GM21619 (cell line): Measurements from ENCODE around the gene LRRK1.

Source experiments
- ATAC-seq: cut with Tn5 transposase; IDR thresholded peaks from one replicate; pipeline ENCODE4 v1.9.1; 2021; ENCODE audit not compliant: unreplicated experiment

Gene LRRK1

DNA sequence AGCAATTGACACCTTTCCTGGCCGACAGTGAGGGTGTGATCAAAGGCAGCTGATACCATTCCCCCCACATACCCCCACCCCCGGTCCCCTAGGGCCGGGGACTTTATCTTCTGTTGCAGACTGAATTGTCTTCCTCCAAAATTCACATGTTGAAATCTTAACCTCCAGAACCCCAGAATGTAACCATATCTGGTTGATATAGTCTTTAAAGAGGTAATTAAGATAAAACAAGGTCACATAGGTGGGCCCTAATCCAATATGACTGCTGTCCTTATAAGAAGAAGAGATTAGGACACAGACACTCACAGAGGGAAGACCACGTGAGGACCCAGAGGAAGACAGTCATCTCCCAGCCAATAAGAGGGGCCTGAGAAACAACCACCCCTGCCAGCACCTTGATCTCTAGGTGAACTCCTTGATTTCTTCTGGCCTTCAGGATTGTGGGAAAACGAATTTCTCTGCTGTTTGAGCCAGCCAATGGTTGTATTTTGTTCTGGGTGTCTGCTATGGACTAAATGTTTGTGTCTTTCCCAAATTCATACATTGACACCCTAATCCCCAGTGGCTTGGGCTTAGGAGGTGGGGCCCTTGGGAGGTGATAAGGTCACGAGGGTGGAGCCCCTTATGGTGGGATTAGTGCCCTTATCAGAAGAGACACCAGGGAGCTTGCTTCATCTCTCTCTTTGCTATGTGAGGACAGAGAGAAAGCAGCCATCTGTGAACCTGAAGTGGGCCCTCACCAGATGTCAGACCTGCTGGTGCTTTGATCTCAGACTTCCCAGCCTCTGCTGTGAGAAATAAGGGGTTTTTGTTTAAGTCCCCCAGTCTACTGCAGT is 188.7 kb downstream of the LRRK1 start:
- ATAC-seq = no peak

DNA sequence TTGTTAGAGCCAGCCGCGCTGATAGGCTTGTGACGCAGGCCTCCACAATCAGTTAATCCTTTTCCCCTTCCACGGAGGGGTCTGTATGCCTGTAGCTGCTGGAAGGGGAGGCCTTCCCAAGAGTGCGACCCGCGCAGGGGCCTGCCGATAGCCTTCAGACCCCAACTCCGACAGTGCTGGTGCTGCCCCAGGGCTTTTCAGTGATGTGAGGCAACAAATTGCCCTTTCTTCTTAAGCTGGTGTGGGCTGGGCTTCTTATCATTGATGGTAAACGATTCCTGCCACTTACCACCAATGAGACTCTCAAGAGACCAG is 189.3 kb downstream of the LRRK1 start:
- no peak for ATAC-seq

DNA sequence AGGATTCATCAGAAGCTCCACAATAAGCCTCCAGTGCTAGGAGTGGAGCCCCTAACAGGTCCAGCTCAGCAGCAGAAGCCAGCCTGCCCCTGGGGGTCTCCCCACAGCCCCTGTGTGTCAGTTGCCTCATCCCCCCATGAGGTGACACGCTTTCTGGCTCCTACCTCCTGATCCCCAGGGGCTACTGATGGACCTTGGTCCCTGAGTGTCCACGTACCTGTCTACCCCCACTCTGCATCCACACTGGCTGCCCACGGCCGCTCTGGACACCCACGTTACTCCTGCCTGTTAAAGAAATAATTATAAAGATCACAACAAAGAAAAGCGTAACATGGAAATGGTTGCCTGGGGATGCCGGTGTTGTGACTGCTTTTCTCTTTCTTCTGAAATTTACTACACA is 189.6 kb downstream of the LRRK1 start:
- ATAC-seq = no peak

DNA sequence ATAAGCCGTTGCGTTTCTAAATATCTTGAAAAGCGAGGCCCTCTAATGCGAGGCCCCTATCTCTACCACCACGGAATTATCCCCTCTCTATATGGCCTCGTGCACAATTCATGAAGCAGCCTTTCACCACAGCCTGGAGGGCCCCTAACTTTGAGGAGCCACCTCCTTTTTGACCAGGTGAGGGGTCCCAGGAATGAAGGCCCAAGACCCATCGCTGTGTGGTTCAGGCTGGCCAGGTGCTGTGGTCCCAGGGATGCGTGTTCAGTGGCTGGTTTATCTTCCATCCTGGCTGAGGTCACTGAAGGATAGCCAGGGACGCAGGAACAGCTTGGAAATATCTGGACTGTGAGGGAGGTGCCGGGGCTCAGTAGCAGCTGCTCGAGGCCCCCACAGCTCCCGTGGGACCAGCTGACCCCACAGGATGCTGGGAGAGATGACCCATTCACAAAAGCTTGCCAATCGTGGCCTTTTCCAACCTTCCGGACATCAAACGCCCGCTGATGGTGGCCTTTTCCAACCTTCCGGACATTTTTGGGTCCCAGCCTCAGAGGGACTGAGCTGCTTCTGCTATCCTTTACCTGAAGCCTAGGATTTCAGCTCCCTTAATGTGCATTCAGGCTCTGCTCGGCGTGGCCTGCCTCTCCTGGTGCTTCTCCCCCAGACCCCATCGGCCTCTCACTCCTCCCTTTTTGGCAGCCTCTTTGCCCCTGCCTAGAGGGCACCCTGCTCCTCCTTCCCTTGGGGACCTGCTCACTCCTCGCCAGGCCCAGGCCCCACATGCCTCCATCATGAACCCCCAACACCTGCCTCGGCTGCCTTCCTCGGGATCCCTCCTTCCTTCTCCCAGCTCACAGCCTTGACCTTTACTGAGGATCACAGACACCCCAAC is 191.8 kb downstream of the LRRK1 start:
- no peak for ATAC-seq

DNA sequence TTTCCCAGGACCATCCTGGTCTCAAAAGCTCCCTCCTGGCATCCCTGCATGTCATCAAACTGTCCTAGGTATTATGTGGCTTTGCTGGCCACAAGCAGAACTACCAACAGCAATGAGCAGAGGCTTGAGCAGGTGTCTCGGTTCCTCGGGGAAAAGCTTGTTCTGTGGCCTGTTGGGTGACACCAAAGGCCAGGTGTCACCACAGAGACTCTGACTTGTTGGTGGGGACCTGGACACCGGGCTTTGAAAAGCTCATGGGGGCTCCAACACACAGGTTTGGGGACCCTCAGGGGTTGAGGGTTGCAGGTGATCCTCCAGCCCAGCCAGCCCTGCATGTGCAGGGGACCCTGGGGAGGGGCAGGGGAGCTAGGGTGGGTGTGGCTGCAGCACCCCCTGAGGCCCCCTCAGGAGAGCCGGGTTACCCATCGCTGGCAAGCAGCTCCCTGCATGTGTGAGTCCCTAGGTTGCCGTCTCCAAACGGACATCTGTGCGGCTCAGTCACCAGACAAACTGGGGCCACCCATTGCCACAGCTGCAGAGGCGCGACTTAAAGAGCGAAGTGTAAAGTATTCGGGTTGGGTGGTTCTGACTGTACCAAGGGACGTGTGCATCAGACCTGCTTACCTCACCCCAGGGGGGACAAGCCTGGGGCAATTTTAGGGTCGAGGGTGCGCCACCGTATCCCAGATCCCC is 192.6 kb downstream of the LRRK1 start:
- no peak for ATAC-seq

DNA sequence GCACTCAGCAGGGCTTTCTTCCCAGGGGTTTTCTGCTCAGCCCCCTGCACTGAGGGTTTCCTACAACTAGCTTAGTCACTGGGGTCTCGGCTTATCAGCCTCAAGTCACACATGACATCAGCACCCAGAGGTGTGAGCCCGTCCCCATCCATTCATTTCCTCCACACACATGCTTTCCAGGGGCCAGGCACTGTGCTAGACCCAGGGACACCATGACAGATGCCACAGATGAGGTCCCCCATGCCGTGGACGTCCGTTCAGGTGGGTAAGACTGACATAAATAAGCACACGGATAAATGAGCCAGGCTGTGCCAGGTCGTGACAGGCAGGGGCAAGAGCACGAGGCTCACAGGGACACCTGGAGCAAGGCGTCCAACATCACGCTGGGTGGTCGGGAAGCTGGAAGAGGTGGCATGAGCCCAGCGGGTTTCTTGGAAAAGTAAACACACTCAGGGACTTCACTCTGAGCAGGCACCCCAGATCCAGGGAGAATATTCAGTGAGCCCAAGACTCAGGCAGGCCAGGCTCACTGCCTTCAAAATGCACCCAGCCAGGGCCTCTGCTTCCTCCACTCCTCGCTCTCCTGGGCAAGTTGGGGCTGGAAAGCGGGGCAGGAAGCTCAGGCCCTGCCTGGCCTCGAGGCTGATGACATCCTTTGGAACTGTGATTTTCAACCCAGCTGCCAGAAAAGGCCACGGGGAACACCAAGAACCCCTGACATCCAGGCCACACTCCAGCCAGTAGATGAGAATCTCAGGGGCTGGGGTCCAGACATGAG is 193.4 kb downstream of the LRRK1 start:
- no peak for ATAC-seq

DNA sequence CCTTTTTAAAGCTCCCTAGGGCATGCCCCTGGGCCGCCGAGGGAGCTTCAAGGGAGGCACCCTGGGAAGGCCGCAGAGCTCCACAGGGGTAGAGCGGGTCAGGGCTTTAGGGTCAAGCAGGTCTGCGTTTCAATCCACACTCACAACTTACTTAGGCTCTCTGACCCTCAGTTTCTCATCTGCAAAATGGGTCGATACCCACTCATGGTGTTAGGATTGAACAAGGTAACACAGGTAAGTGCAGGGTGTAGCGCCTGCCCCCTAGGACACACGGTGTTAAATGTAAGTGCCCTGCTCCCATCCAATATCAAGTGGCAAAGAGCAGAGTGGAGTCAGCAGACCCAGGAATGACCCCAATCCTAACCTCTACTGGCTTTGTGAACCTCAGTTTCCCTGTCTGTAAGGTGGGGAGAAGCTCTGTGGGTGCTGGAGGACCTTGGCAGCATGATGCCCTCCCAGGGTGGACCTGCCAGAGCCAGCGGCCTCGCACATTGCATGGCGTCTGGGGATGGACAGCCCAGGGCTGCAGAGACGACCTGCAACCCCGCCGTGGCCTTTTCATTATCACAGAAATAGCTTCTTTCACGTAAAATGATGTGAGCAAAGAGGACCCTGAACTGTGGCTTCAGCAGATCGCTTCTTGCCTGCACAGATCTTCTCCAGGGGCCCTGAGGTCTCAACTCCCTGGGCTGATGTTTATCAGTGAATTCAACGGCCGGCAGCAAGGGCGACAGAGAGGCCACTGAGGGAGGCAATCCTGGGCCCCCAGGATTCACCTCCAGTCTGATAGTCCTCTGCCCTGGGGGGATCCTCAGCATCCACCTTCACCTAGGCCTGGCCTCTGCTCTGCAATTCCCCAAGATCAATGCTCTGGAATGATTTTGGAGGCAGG is 194.2 kb downstream of the LRRK1 start:
- no peak for ATAC-seq

DNA sequence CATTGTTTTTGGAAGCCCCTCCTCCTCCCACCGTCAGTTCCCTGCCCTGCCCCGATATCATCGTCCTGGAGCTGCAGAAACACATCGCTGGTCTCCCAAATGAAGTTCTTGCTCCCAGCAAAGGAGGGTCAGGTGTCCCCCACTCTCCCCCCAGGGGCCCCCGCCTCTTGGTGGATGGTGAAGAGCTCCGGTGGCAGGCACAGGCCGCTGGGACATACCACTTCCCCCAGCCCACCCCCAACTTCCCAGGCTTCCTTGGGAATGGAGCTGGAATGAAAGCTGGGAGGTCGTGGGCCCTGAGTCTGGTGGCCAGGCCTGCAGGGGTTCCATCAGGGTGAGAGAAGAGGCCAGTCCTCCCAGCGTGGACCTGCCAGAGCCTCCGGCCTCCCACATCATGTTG is 195.0 kb downstream of the LRRK1 start:
- ATAC-seq = no peak

DNA sequence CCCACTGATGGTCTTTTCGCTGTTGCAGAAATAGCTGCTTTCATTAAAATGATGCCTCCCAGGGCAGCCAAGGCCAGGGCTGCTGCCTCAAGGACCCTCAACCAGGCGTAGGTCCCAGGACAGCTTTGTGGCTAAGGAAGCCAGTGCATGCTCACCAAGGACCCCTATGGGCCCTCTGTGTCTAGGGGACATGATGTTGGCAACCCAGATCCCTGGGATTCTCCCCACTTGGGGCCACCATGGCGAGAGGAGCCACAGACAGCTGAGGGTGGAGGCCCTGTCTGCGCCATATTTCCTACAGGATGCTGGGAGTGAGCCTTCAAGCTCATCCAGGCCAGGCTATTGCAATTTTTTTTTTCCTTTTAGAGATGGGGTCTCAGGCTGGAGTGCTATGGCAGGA is 195.5 kb downstream of the LRRK1 start:
- ATAC-seq = no peak

DNA sequence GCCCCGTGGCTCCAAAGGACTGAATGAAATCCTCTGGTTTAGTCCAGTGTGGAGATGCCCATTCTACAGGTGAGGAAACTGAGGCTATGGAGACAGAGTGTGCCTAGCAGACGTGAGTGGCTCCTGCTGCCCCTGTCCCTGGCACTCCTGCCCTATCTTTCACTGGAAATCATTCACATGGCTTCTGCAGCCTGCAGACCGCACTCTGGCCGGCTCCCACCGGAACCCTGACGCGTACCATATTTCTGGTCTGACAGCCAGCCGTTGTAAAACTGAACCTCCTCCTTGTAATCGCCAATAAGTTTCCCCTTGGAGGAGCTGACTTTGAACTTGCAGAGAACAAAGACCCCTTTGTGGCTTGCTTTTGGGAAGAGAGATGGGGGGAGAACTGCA is 196.2 kb downstream of the LRRK1 start:
- no peak for ATAC-seq

DNA sequence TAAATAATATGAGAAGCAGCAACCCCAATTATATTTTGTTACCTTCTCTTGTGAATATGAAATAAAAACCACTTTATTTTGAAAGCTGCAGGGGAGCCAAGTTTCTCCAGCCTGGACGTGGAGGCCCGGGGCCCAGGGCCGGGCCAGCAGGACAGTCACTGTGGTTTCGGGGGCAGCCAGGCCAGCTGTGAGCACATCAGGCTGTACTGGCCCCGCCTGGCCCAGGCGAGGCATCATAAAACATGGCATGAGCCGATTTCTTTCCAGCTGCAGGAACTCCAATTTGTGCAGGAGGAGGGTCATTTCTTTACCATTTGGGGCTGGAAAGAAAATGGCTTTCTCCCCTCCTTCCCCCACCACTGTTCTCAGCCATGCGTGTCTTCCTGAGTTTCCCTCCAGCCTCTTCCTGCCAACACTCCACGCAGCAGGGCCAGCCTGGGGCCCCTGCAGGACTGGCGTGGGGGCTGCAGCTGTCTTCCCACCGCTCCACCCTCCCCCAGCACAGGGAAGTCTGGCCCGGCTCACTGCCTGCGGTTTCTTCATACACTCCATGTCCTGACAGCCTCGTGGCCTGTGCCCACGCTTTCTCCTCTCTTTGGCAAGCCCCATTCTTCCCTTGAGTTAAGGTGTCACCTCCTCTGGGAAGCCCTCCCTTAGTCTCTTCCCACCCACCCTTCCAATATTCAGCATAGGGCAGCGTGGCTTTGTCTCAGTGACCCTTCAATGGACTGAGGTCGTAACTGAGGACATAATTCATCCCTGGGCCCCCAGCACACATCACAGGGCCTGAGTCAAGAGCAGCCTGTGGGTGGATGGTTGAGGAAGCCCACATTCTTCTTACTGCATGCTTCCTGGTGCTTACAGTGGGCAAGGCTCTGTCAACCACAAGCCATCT is 196.9 kb downstream of the LRRK1 start:
- ATAC-seq = no peak

DNA sequence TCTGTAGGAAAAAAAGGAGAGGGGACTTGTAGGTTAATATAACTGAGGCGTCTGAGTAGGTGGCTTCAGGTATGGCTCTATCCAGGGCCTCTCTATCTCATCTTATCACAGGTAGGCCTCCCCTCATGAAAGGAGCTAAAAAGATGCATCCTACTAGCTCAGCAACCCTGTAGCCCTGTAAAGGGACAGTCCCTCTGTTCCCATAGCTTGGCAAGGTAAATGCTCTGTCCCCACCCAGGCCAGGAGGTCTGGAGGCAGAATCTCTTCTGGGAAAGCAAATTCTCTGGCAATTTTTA is 197.5 kb downstream of the LRRK1 start:
- ATAC-seq = no peak

DNA sequence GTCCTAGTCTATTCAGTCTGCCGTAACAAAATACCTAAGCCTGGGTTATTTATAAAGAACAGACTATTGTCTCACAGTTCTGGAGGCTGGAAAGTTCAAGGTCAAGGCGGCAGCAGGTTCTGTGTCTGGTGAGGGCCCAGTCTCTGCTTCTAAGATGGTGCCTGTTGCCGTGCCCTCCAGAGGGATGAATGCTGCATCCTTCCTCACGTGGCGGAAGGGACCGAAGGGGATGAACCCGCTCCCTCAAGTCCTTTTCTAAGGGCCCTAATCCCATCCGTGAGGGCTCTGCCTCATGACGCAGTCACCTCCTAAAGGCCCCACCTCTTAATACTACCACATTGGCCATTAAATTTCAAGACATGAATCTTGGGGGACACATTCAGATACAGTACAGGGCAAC is 199.0 kb downstream of the LRRK1 start:
- ATAC-seq = no peak

DNA sequence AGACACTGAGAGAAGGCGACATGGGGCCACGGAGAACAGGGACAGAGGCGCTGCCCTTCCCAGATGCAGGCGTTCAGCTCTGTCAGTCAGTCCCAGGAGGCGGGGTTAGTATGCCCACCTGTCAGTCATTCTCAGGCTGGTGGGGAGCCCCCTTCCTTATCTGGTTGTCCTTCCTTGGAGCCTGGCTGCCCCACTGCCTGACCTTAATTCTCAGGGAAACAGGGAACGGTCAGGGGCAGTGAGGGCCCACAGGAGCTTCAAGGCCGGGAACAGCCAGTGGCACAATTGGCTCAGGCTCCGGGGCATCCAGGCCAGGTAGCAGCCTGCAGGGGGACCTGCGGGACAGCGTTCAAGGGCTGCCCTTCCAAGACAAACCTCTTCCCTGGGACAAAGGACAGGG is 199.5 kb downstream of the LRRK1 start:
- ATAC-seq = no peak

DNA sequence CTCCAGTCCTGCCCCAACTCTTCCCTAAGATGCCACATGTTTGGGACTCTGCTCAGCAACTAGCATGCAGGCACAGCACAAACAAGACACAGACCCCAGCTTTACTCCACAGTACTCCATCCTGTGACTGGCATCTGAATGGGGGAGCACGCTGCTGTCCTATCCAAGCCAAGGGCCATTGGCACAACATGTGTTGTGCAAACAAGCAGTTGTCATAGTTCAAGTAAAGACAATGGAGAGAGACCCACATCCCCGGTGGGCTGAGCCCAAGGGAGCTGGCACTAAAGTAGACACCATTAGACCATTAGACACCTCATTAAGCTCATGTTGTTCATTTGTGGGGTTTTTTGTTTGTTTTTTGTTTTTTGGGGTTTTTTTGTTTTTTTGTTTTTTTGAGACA is 200.0 kb downstream of the LRRK1 start:
- ATAC-seq = no peak
